ENCODE measurements around the gene PPT2. TPM values are rescaled to one million over a fixed set of nuclear protein-coding genes. Genes with fewer than 3 reads are reported as not detected.
A peak's percentile ranks its signal among the peaks of the same experiment; 100 is the strongest.
"Not testable (repeated sequence)": the region's sequence is repeated elsewhere in the genome, so short reads cannot be mapped to it uniquely, and the experiment has no call there.

Gene PPT2
- total RNA-seq, 4 donors from 2014 or later = 16.0 to 120 (median 25.5) TPM

DNA sequence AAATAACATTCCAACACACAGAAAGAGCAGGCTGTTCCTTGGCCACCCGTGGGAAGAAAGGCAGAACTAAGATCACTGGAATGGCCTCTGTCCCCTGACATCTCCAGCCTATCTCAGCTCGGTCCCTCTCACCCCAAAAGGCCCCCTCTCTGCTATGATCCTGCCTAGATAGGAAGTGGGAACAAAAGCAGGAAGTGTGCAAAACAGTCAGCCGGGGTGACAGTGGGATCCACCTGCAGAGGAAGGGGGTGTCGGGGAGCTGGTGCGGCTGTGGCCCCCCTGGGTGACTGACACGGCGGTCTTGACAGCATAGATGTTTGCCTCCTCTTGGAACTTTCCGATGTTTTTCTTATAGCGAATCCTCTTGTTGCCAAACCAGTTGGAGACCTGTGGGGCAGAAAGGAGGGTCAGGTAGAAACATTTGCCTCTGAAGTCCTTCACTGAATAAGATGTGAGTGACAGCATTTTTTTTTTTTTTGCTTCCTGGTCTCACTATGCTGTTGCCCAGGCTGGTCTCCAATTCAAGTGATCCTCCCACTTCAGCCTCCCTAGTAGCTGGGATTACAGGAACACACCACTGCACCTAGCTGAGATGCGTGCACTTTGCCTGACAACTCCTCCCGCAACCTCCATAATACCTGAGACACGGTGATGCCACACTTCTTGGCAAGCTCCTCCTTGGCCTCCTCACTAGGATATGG is 33.2 kb downstream of the PPT2 start:
- no peak for ATAC-seq
- peak overlapping the region; percentile 68 to 99 (median 98) for H3K27ac ChIP-seq
- WGBS, 2 donors (ENCODE audit: low coverage in 1 of 2) = 67 to 90% methylated on average over 4 to 11 of the region's 12 CpGs
- H3K9me3 ChIP-seq = no peaks in the 10 kb centered on the region
- H3K4me1 ChIP-seq = peaks cover 0 to 84% (median 36%) of the 10 kb centered on the region in 3 donors
- no peak overlapping the region for H3K4me3 ChIP-seq
- H3K36me3 ChIP-seq = peaks cover 0 to 42% of the 10 kb centered on the region in 2 donors
- TF ChIP-seq POLR2A (IDR thresholded peaks at IDR 0.05) (no peak), POLR2AphosphoS5 (IDR thresholded peaks at IDR 0.05) (peak; percentile 2)
- H3K27me3 ChIP-seq = no peaks in the 10 kb centered on the region

DNA sequence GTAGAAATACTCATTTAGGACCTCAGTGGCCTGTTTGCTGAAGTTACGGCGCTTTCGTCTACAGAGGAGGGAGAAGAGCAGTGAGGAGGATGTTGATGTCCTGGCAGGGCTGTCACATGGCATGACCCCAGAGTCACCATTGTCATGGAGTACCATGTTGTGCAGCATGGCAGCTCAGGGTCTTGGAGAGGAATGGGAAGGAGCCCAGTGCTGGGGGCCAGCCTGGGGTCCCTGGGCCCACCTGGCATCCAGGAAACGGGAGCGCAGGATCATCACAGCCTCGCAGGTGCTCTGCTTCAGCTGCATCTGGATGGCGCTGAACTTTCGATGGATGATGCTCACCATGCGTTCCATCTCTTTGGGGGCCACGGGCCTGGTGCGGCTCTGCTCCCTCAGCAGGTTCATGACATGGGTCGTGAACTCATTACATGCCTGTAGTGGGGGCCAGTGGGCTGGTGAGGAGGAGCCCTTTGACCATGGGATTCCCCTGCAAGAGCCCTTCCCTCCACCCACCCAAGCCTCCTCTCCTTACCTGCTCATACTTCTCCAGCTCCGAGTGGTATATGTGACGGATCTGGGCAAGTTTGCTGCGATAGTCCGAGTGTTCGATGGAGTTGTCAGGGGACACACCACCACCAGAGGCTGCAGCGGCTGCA is 33.9 kb downstream of the PPT2 start:
- ATAC-seq, H3K27me3 ChIP-seq, H3K9me3 ChIP-seq: not testable (repeated sequence)
- Histone ChIP-seq H3K4me1 (peaks cover 0 to 84% (median 34%) of the 10 kb centered on the region in 3 donors), H3K36me3 (peaks cover 0 to 35% of the 10 kb centered on the region in 2 donors), H3K4me3 (peak overlapping the region in 1 of 2 donors; percentile 89), H3K27ac (peak overlapping the region; percentile 97 to 99 (median 98))
- WGBS, 2 donors (ENCODE audit: low coverage in 1 of 2) = 70% methylated on average over 2 of the region's 18 CpGs; no CpG with 5 or more reads in 1 of the 2 donors

DNA sequence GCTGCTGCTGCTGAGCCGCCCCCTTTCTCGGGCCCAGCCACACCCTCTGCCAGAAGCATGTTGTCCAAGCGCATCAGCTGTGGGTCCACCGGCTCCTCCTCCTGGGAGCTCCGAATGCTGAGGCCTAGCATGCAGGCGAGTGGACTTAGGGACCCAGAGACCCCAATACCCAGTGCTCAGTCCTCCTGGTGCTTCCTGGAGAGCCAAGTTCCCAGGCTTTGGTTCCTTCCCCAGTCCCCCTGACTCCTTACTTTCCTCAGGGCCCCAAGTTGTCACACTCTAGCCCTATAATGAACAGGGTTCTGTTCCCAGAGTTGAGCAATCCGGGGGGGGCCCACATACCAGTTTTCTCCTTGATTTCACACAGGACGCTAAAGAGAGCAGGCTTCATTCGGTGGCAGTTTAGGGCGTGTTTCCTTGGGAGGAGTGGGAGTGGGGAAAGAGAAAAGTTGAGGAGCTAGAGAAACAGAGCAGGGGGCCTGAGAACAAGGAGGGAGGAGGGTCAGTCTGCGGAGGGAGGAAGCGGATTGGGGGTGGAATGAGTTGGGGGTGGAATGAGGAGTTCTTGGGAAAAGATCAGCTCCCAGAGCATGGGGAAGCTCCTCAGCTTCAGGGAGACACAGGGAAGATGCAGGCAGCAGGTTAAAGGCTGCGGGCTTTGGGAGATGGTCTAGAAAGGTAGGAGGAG is 34.6 kb downstream of the PPT2 start:
- Histone ChIP-seq H3K27me3 (no peaks in the 10 kb centered on the region), H3K36me3 (peaks cover 0 to 28% of the 10 kb centered on the region in 2 donors), H3K4me1 (peaks cover 0 to 89% (median 34%) of the 10 kb centered on the region in 3 donors), H3K9me3 (no peaks in the 10 kb centered on the region), H3K27ac (peak overlapping the region; percentile 97 to 99 (median 98)), H3K4me3 (peak overlapping the region; percentile 89 to 98)
- WGBS, 2 donors (ENCODE audit: low coverage in 1 of 2) = 1 to 8% methylated on average over 3 to 7 of the region's 13 CpGs
- no peak for ATAC-seq
- TF ChIP-seq POLR2A (IDR thresholded peaks at IDR 0.05) = no peak
- TF ChIP-seq, protein P1, sequence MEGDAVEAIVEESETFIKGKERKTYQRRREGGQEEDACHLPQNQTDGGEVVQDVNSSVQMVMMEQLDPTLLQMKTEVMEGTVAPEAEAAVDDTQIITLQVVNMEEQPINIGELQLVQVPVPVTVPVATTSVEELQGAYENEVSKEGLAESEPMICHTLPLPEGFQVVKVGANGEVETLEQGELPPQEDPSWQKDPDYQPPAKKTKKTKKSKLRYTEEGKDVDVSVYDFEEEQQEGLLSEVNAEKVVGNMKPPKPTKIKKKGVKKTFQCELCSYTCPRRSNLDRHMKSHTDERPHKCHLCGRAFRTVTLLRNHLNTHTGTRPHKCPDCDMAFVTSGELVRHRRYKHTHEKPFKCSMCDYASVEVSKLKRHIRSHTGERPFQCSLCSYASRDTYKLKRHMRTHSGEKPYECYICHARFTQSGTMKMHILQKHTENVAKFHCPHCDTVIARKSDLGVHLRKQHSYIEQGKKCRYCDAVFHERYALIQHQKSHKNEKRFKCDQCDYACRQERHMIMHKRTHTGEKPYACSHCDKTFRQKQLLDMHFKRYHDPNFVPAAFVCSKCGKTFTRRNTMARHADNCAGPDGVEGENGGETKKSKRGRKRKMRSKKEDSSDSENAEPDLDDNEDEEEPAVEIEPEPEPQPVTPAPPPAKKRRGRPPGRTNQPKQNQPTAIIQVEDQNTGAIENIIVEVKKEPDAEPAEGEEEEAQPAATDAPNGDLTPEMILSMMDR (IDR thresholded peaks at IDR 0.05) = no peak

DNA sequence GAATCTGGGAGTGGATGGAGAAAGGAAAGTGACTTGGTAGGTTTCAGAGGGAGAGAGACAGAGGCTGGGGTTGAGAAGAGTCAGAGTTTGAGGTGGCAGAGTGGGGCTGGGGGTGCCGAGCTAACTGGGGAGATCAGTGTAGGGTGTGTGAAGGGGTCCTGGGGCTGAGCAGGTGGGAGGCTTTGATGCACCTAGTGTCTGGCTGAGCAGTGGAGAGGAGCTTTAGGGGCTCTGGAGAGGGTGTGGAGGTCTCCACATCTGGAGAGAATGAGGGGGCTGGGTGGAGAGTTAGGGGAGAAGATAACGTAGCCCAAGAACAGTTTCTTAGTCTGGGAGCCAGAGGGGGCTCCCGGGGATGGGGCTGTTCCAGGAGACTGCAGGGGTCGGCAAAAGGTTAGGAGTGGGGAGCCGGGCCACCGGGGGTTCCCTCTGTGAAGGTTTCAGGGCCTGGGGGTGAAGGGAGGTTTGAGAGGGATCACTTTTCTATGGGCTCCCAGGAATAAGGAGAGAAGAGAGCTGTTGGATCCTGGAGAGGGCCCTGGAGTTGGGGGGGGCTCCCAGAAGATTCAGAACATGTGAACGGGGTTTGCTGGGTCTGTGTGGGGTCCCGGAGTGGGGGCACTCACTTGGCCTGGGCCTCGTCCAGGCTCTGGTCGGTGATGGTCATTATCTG is 35.3 kb downstream of the PPT2 start:
- Histone ChIP-seq H3K9me3 (no peaks in the 10 kb centered on the region), H3K4me3 (peak overlapping the region; percentile 89 to 98), H3K36me3 (peaks cover 0 to 23% of the 10 kb centered on the region in 2 donors), H3K27me3 (no peaks in the 10 kb centered on the region), H3K27ac (peak overlapping the region; percentile 97 to 99 (median 98)), H3K4me1 (peaks cover 0 to 88% (median 34%) of the 10 kb centered on the region in 3 donors)
- 0 to 4% methylated on average over 6 of the region's 10 CpGs for WGBS, 2 donors (ENCODE audit: low coverage in 1 of 2)
- TF ChIP-seq, protein P1 (IDR thresholded peaks at IDR 0.05) = no peak
- TF ChIP-seq POLR2A (IDR thresholded peaks at IDR 0.05) (no peak), POLR2AphosphoS5 (IDR thresholded peaks at IDR 0.05) (no peak), EP300 (IDR thresholded peaks at IDR 0.05) (no peak)
- ATAC-seq = no peak

DNA sequence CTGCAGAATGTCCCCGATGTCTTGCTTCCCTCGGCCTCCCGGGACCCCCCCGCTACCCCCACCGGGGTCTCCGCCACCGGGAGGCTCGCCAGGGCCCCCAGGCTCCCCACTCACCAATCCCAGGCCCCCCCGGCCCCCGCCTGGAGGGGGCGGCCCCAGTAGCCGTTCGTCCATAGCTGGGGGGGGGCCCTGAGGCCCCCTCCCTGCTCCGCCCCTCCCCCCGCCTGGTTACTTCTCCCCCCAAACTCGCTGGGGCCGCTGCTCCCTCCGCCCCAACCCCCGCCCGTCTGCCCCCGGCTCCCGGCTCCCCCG is 35.8 kb downstream of the PPT2 start:
- H3K36me3 ChIP-seq = peaks cover 0 to 23% of the 10 kb centered on the region in 2 donors
- WGBS, 2 donors (ENCODE audit: low coverage in 1 of 2) = 0% methylated on average over 1 of the region's 23 CpGs; no CpG with 5 or more reads in 1 of the 2 donors
- no peaks in the 10 kb centered on the region for H3K9me3 ChIP-seq
- peaks cover 0 to 88% (median 38%) of the 10 kb centered on the region in 3 donors for H3K4me1 ChIP-seq
- TF ChIP-seq POLR2A (IDR thresholded peaks at IDR 0.05) = no peak
- TF ChIP-seq EP300 (IDR thresholded peaks at IDR 0.05) = no peak
- TF ChIP-seq POLR2AphosphoS5 (IDR thresholded peaks at IDR 0.05) = no peak
- TF ChIP-seq, protein P1 (IDR thresholded peaks at IDR 0.05) = no peak
- no peak for ATAC-seq
- peak overlapping the region; percentile 97 to 99 (median 98) for H3K27ac ChIP-seq
- H3K4me3 ChIP-seq = peak overlapping the region; percentile 89 to 98
- no peaks in the 10 kb centered on the region for H3K27me3 ChIP-seq

Measured in gastroesophageal sphincter (tissue), 4 donors.